HepG2 (cell line): ENCODE data around the gene MAFF. TPM values are rescaled to one million over a fixed set of nuclear protein-coding genes. Genes with fewer than 3 reads are reported as not detected.
A peak's percentile ranks its signal among the peaks of the same experiment; 100 is the strongest.

Experiments used
- AKNA ChIP-seq: sonication (generic); formaldehyde crosslinking; IDR thresholded peaks from 2 replicates; pipeline ENCODE4 v1.4.0; 2020; ENCODE audit warnings: missing genetic modification reagents, borderline replicate concordance
- CCAR2 ChIP-seq: fragments of 200-400 bp; formaldehyde crosslinking; optimal IDR thresholded peaks from 2 replicates; pipeline ENCODE3; 2018; ENCODE audit warnings: low read depth, mild to moderate bottlenecking, low read length, moderate library complexity
- CEBPB ChIP-seq: IDR thresholded peaks from 2 replicates; pipeline ENCODE4 v1.6.1; 2011; ENCODE audit warnings: low read depth, low read length, improper control_type of control experiment, borderline replicate concordance
- HNRNPLL ChIP-seq: fragments of 200-400 bp; formaldehyde crosslinking; IDR thresholded peaks from 2 replicates; pipeline ENCODE4 v1.6.1; 2017; ENCODE audit warnings: mild to moderate bottlenecking, low read depth, low read length; ENCODE audit not compliant: poor library complexity, severe bottlenecking
- KDM5A ChIP-seq: fragments of 200-600 bp; sonication (generic); IDR thresholded peaks from 2 replicates; pipeline ENCODE4 v1.7.0; 2018; ENCODE audit warnings: antibody characterized with exemption, mild to moderate bottlenecking, low read length, borderline replicate concordance
- MYC ChIP-seq: sonication (generic); formaldehyde crosslinking; IDR thresholded peaks from 2 replicates; pipeline ENCODE4 v1.9.0; 2021; ENCODE audit warnings: missing genetic modification reagents, borderline replicate concordance
- NBN ChIP-seq: fragments of 450-650 bp; conservative IDR thresholded peaks from 2 replicates; pipeline ENCODE4 v1.6.1; 2017
- NCOA5 ChIP-seq: sonication (generic); formaldehyde crosslinking; IDR thresholded peaks from 2 replicates; pipeline ENCODE4 v1.4.0; 2020; ENCODE audit warnings: missing genetic modification reagents
- NKX3-1 ChIP-seq: sonication (generic); formaldehyde crosslinking; IDR thresholded peaks from 2 replicates; pipeline ENCODE4 v1.5.0; 2020; ENCODE audit warnings: missing genetic modification reagents
- PPARG ChIP-seq: conservative IDR thresholded peaks from 2 replicates; pipeline ENCODE4 v1.6.1; 2016; ENCODE audit warnings: missing biosample characterization, missing genetic modification reagents
- SMARCE1 ChIP-seq: fragments of 450-650 bp; IDR thresholded peaks from 2 replicates; pipeline ENCODE4 v1.6.1; 2017; ENCODE audit warnings: borderline replicate concordance
- SNAPC4 ChIP-seq: sonication (generic); formaldehyde crosslinking; IDR thresholded peaks from 2 replicates; pipeline ENCODE4 v1.4.0; 2020; ENCODE audit warnings: mild to moderate bottlenecking, missing genetic modification reagents
- U2AF1 ChIP-seq: fragments of 200-400 bp; formaldehyde crosslinking; optimal IDR thresholded peaks from 2 replicates; pipeline ENCODE3; 2017; ENCODE audit warnings: mild to moderate bottlenecking, low read depth, low read length
- ZBTB2 ChIP-seq: sonication (generic); formaldehyde crosslinking; IDR thresholded peaks from 2 replicates; pipeline ENCODE4 v1.8.0; 2022; ENCODE audit warnings: low read depth, missing genetic modification reagents
- ZKSCAN1 ChIP-seq: fragments of 150-350 bp; IDR thresholded peaks from 2 replicates; pipeline ENCODE4 v1.6.1; 2014; ENCODE audit warnings: low read length
- ZKSCAN8 ChIP-seq: IDR thresholded peaks from 2 replicates; pipeline ENCODE4 v1.6.1; 2016; ENCODE audit warnings: borderline replicate concordance, missing genetic modification reagents, missing compliant biosample characterization
- ZNF496 ChIP-seq: sonication (generic); formaldehyde crosslinking; IDR thresholded peaks from 2 replicates; pipeline ENCODE4 v1.8.1; 2023; ENCODE audit warnings: mild to moderate bottlenecking, moderate library complexity, missing genetic modification reagents; ENCODE audit not compliant: insufficient replicate concordance
- ZNF557 ChIP-seq: sonication (generic); formaldehyde crosslinking; IDR thresholded peaks from 2 replicates; pipeline ENCODE4 v1.4.0; 2020; ENCODE audit warnings: missing genetic modification reagents
- ZNF747 ChIP-seq: sonication (generic); formaldehyde crosslinking; IDR thresholded peaks from 2 replicates; pipeline ENCODE4 v1.8.1; 2023; ENCODE audit warnings: missing genetic modification reagents, mild to moderate bottlenecking, borderline replicate concordance
- polyA plus RNA-seq, 8 experiments: library from polyadenylated mRNA; depleted of rRNA in 3 of 8; stranded (reverse) in 7 of 8; unstranded in 1 of 8; fragments of >200 nt; fragmentation: Illumina TruSeq in 4 of 8; extraction: Trizol in 4 of 8; gene quantifications; 2 replicates each; pipeline versions ENCODE4 v1.2.1 to v1.2.3, GENCODE V29; 2011 to 2016; ENCODE audit warnings: low read depth in 4 of 8, missing spikeins in 1 of 8, mixed read lengths in 1 of 8; ENCODE audit not compliant: insufficient read depth in 1 of 8
- total RNA-seq, 5 experiments: library from RNA; depleted of rRNA; stranded (reverse); fragments of >200 nt; fragmentation: Illumina TruSeq; extraction: Trizol; gene quantifications; 2 replicates each; pipeline ENCODE4 v1.2.3, GENCODE V29; 2016; ENCODE audit warnings: low read depth in 1 of 5

The MAFF gene
- total and polyA plus RNA-seq, 2 of the 13 experiments (the other 11 are each of a cell fraction or from before 2014, with no cell fraction given): 5.4 to 14.3 TPM

- TF ChIP-seq ZNF747 (CRISPR knock-in tag): peak; percentile 60; the same call in 1 of the 2 replicates
- peak; percentile 34; the same call in 1 of the 2 replicates for TF ChIP-seq MYC (CRISPR knock-in tag)
- no peak for TF ChIP-seq NCOA5
- no peak for TF ChIP-seq AKNA (CRISPR knock-in tag)
- TF ChIP-seq ZKSCAN1: no peak
- TF ChIP-seq ZNF557: no peak
- no peak for TF ChIP-seq CEBPB
- no peak for TF ChIP-seq SNAPC4
- TF ChIP-seq NBN: no peak
- no peak for TF ChIP-seq NKX3-1 (CRISPR knock-in tag)
- TF ChIP-seq ZKSCAN8 (CRISPR knock-in tag): no peak; the same call in 1 of the 2 replicates
- TF ChIP-seq PPARG: no peak
- no peak for TF ChIP-seq ZBTB2 (CRISPR knock-in tag)
- no peak for TF ChIP-seq CCAR2
- no peak for TF ChIP-seq ZNF496 (CRISPR knock-in tag)
- no peak; the same call in 1 of the 2 replicates for TF ChIP-seq KDM5A
- no peak for TF ChIP-seq SMARCE1
- peak; percentile 76 for TF ChIP-seq HNRNPLL
- no peak for TF ChIP-seq U2AF1
Observed at GRCh38 chr22:38181453-38182200, 20.2 kb upstream of the MAFF start, which contains the start of gene PLA2G6 (continued).
